Astrocyte (in vitro differentiated cells and primary cell): ENCODE measurements around the gene MAP7D1. TPM values are rescaled to one million over a fixed set of nuclear protein-coding genes. Genes with fewer than 3 reads are reported as not detected.

Source experiments
- DNase-seq: peaks from one replicate; pipeline ENCODE4 v3.0.0-alpha.2; 2010; ENCODE audit warnings: low read depth
- FAIRE-seq: peaks from 2 replicates; lab custom pipeline; 2011; peaks lifted over from hg19 to GRCh38; lab: Jason Lieb, UNC
- H2AFZ ChIP-seq: 2 replicates; pipeline ENCODE4 v1.6.0; 2012; ENCODE audit warnings: low read depth, low read length, inconsistent platforms
- H3K27ac ChIP-seq: 2 replicates; pipeline ENCODE4 v1.5.1; 2011; ENCODE audit warnings: low read depth, low read length, inconsistent platforms
- H3K27me3 ChIP-seq: 2 replicates; pipeline ENCODE4 v1.6.0; 2011; ENCODE audit warnings: low read length, inconsistent platforms; ENCODE audit not compliant: insufficient read depth
- H3K36me3 ChIP-seq: 2 replicates; pipeline ENCODE4 v1.5.1; 2011; ENCODE audit warnings: low read length, inconsistent platforms; ENCODE audit not compliant: insufficient read depth
- H3K4me1 ChIP-seq: 2 replicates; pipeline ENCODE4 v1.5.1; 2011; ENCODE audit warnings: low read length, inconsistent platforms; ENCODE audit not compliant: insufficient read depth
- H3K4me2 ChIP-seq: 2 replicates; pipeline ENCODE4 v1.6.0; 2012; ENCODE audit warnings: low read length, inconsistent platforms
- H3K4me3 ChIP-seq: 2 replicates; pipeline ENCODE4 v1.5.1; 2011; ENCODE audit warnings: low read depth, mild to moderate bottlenecking, low read length, inconsistent platforms; ENCODE audit not compliant: insufficient read depth
- H3K79me2 ChIP-seq: 2 replicates; pipeline ENCODE4 v1.6.0; 2012; ENCODE audit warnings: mild to moderate bottlenecking, low read length, inconsistent platforms; ENCODE audit not compliant: insufficient read depth
- H3K9ac ChIP-seq: 2 replicates; pipeline ENCODE4 v1.6.0; 2012; ENCODE audit warnings: mild to moderate bottlenecking, low read length, inconsistent platforms
- H3K9me3 ChIP-seq: 2 replicates; pipeline ENCODE4 v1.5.1; 2012; ENCODE audit warnings: low read depth, mild to moderate bottlenecking, low read length, inconsistent platforms; ENCODE audit not compliant: insufficient read depth
- H4K20me1 ChIP-seq: 2 replicates; pipeline ENCODE4 v1.6.0; 2012; ENCODE audit warnings: low read length, inconsistent platforms; ENCODE audit not compliant: insufficient read depth
- H3K27ac Mint-ChIP-seq: one replicate; pipeline ENCODE4 v1.8.0; 2021; ENCODE audit warnings: mild to moderate bottlenecking, mixed read lengths; ENCODE audit not compliant: unreplicated experiment
- H3K27me3 Mint-ChIP-seq: one replicate; pipeline ENCODE4 v1.8.0; 2021; ENCODE audit warnings: low read depth, mixed read lengths; ENCODE audit not compliant: unreplicated experiment
- H3K36me3 Mint-ChIP-seq: one replicate; pipeline ENCODE4 v1.8.0; 2021; ENCODE audit warnings: low read depth, mixed read lengths; ENCODE audit not compliant: unreplicated experiment
- H3K4me1 Mint-ChIP-seq: one replicate; pipeline ENCODE4 v1.8.0; 2021; ENCODE audit warnings: low read depth, mixed read lengths; ENCODE audit not compliant: unreplicated experiment
- H3K4me3 Mint-ChIP-seq: one replicate; pipeline ENCODE4 v1.8.0; 2021; ENCODE audit warnings: mild to moderate bottlenecking, moderate library complexity, mixed read lengths; ENCODE audit not compliant: unreplicated experiment
- H3K9me3 Mint-ChIP-seq: one replicate; pipeline ENCODE4 v1.8.0; 2021; ENCODE audit warnings: mild to moderate bottlenecking, mixed read lengths; ENCODE audit not compliant: unreplicated experiment
- CTCF ChIP-seq: IDR thresholded peaks from 2 replicates; pipeline ENCODE4 v1.5.1; 2011; ENCODE audit warnings: low read depth, mild to moderate bottlenecking, inconsistent platforms, low read length, moderate library complexity; ENCODE audit not compliant: insufficient read depth
- EZH2 ChIP-seq: IDR thresholded peaks from 2 replicates; pipeline ENCODE4 v1.6.1; 2012; ENCODE audit warnings: mild to moderate bottlenecking, low read length, inconsistent platforms; ENCODE audit not compliant: insufficient read depth
- total RNA-seq: library from RNA; stranded (reverse); gene quantifications from 2 replicates; pipeline ENCODE4 v1.2.1, GENCODE V29; 2021

MAP7D1 gene
- total RNA-seq, 1 donor from 2014 or later: 271 TPM

DNA sequence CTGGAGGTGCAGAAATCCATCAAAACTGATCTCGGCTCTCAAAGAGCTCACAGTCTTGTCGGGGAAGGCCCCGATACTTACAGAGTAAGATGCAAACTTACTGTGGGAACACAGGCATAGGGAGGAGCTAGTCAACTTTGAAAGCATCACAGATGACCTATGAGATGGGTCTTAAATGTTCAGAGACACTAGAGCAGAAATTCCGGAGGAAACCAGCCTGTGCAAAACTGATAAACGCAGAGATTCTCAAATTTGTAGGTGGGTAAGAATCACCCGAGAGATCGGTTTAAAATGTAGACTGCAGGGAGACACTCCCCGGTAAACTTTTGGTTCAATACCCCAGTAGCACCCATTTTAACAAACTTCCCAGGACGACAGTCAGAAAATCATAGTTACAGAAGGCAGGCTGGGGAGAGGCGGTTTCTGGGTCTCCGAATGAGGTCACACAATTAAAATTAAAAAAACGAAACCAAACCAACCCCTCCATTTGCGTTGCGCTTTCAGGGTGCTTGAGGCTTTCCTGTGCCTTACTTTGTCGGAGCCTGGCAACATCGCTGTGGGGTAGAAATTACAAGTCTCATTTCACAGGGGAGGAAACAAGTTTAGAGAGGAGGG is 67.5 kb downstream of the MAP7D1 start:
- peaks cover 1% of the 10 kb centered on the region for H3K36me3 Mint-ChIP-seq
- Histone ChIP-seq H3K9ac (peak overlapping the region; percentile 95), H3K4me2 (peak overlapping the region; percentile 85), H3K4me3 (peak overlapping the region; percentile 80), H2AFZ (peak overlapping the region; percentile 67), H4K20me1 (peaks cover 36% of the 10 kb centered on the region), H3K27ac (peak overlapping the region; percentile 93), H3K9me3 (no peaks in the 10 kb centered on the region), H3K4me1 (peaks cover 19% of the 10 kb centered on the region), H3K36me3 (peaks cover 5% of the 10 kb centered on the region), H3K79me2 (peaks cover 43% of the 10 kb centered on the region), H3K27me3 (no peaks in the 10 kb centered on the region)
- peaks cover 10% of the 10 kb centered on the region for H3K4me1 Mint-ChIP-seq
- H3K27ac Mint-ChIP-seq: peak overlapping the region; percentile 100
- H3K27me3 Mint-ChIP-seq: no peaks in the 10 kb centered on the region
- no peak for TF ChIP-seq EZH2
- TF ChIP-seq CTCF: no peak
- peak overlapping the region; percentile 99 for H3K4me3 Mint-ChIP-seq
- H3K9me3 Mint-ChIP-seq: no peaks in the 10 kb centered on the region
- FAIRE-seq (no peak), DNase-seq (peak; percentile 65)

DNA sequence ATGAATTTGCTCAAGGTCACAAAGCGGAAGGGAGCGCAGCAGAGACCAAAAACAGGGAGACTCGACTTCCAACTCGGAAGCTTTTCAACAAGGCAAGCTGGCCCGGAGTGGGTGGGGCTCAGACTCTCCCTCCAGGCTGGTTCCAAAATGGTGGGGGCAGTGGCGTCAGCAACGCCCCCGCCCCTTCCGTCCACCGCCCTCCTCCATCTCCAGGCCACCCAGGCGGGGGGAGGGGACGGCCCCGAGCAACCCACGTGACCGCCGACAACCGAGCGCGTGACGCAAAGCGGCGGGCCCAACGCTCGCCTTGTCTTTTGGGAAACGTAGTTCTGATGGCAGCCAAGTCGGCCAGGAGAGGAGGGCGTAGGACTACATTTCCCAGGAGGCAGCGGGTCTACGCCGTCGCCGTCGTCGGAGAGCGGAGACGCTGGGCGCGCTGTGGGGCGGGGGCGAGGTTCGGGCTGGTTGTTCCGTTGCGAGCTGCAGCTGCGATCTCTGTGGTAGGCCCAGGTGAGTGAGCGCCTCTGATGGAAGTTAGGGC is 68.1 kb downstream of the MAP7D1 start, which contains the start of gene THRAP3:
Gene THRAP3, plus strand, starts transcription at position 448 of the 541 bp plus-strand sequence. CDS start 58,121 bp downstream, outside the sequence.
- peaks cover 1% of the 10 kb centered on the region for H3K36me3 Mint-ChIP-seq

More for the DNA sequence above, 68.1 kb downstream of the MAP7D1 start, which contains the start of gene THRAP3:
- Mint-ChIP-seq H3K27me3 (no peaks in the 10 kb centered on the region), H3K4me1 (peaks cover 10% of the 10 kb centered on the region), H3K27ac (peak within 1 kb of the TSS; percentile 100), H3K9me3 (no peaks in the 10 kb centered on the region), H3K4me3 (peak within 1 kb of the TSS; percentile 99)
- H3K4me2 ChIP-seq: peak within 1 kb of the TSS; percentile 99
- FAIRE-seq (no peak), DNase-seq (peak; percentile 97)
- peaks cover 19% of the 10 kb centered on the region for H3K4me1 ChIP-seq
- H2AFZ ChIP-seq: peak within 1 kb of the TSS; percentile 72
- TF ChIP-seq EZH2: no peak
- TF ChIP-seq CTCF: no peak
- peak within 1 kb of the TSS; percentile 99 for H3K27ac ChIP-seq
- peaks cover 5% of the 10 kb centered on the region for H3K36me3 ChIP-seq
- H3K9me3 ChIP-seq: no peaks in the 10 kb centered on the region
- no peaks in the 10 kb centered on the region for H3K27me3 ChIP-seq
- peak within 1 kb of the TSS; percentile 98 for H3K4me3 ChIP-seq
- peak within 1 kb of the TSS; percentile 95 for H3K9ac ChIP-seq
- peaks cover 49% of the 10 kb centered on the region for H3K79me2 ChIP-seq
- peaks cover 42% of the 10 kb centered on the region for H4K20me1 ChIP-seq
